HG03354 (cell line): ENCODE results near the gene ABCC6.

Experiments
- ATAC-seq: cut with Tn5 transposase; IDR thresholded peaks from one replicate; pipeline ENCODE4 v1.9.1; 2021; ENCODE audit warnings: mild to moderate bottlenecking; ENCODE audit not compliant: unreplicated experiment, poor library complexity, severe bottlenecking

ABCC6 gene

DNA sequence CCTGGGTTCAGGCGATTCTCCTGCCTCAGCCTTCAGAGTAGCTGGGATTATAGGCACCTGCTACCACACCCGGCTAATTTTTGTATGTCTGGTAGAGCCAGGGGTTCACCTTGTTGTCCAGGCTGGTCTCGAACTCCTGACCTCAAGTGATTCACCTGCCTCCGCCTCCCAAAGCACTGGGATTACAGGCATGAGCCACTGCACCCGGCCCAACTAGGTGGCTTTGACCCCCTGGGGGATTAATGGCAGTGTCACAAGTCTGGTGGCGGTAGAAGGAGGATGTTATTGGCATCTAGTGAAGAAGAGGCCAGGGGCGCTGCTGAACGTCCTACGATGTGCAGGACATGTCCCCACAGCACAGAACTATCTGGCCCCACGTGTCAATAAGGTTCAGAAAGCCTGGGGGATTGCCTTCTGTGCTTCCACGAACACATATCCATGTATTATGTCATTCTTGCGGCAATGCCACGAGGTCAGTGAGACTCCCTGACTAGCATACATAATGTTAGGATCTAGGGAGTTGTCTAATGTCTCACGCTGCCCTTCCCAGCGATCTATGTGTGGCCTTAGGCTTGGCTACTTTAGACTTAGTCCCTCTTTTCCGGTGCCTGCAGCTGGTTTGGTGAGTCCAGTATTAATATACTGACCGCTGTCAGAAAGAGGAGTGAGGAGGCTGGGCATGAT, 75.8 kb downstream of the ABCC6 start:
- ATAC-seq: no peak

DNA sequence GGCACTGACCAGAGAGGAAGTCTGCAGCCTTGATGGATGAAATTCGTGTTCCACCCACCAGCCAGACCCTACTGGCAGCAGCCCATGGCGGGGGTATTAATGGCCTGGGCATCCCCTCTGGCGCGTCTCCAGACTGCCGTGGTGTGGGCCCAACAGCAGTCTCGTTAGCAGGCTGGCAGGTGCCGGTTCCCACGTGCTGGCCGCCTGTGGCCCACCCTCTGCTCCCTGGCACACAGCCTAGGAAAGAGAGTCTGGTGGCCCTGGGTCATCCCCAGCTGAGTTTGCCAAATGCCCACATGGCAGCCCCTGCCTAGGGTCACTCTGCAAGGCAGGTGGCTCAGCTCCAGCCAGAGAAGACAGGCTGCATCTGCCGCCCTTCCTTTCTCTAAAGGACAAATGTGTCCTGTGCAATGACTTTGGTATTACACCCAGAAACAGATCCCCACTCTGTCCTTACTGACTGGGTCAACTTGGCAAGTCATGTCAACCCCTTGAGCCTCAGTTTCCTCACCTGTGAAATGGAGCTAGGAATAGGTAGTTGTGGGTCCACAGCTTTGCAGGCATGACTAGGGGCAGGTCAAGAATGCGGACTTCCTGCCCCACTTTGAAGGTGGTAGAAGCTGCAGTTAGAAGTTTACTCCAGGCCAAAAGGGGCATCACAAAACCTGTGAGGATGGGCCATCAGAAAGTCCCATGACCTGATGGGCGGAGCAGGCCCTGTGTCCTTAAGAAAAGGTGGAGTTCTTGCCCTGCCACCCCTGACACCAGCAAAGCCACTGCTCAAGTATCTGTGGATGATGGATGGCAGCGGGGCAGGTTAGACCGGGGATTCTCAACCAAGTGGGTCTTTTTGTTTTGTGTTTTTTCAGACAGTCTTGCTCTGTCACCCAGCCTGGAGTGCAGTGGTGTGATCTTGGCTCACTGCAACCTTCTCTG, 76.6 kb downstream of the ABCC6 start:
- no peak for ATAC-seq

DNA sequence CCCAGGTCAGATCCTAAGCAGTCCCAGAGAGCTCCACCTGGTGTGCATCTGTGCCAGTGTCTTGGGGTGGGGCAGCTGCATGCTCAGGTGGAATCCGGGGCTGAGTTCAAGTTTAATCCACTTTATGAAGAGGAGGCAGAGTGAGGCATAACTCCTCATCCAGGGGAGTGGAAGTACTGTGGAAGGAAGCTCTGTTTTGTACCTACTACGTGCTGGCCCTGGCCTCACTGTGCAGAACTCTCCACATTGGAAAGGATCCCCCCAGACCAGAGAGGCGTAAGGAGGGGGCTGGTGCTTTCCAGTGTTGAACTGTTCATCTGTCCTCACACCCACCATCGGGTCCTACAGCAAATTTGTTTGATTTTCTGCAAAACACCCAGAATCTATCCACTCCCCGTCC, 78.0 kb downstream of the ABCC6 start:
- no peak for ATAC-seq

DNA sequence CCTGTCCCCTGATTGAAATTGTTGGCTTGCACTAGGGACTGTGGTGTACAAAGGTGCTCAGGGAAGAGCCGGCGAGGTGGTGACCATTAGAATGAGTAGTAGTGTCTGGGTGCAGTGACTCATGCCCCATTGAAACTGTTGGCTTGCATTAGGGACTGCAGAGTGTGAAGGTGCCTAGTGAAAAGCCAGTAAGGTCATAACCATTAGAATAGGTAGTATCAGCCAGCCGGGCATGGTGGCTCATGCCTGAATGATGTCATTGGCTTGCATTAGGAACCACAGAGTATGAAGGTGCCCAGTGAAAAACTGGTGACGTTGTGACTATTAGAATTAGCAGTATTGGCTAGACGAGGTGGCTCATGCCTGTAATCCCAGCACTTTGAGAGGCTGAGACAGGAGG, 78.9 kb downstream of the ABCC6 start:
- no peak for ATAC-seq

DNA sequence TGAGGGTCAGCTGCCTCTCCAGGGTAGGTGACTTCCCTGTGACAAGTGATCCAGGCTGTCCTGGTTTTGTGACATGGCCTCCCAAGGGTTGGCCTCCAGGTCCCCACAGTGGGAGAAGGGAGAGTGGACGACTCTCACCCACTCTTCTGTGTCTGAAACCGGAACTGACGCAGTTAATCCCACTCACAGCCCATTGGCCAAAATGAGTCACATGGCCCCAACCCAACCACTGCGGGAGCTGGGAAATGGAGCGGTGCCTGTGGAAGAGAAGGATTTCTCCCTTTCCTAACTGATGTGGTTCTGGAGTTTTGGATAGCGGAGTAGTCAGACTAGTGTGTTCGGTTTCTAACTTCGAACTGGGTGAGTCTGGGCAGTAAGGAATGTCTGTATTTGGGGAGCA, 79.4 kb downstream of the ABCC6 start:
- ATAC-seq: no peak

DNA sequence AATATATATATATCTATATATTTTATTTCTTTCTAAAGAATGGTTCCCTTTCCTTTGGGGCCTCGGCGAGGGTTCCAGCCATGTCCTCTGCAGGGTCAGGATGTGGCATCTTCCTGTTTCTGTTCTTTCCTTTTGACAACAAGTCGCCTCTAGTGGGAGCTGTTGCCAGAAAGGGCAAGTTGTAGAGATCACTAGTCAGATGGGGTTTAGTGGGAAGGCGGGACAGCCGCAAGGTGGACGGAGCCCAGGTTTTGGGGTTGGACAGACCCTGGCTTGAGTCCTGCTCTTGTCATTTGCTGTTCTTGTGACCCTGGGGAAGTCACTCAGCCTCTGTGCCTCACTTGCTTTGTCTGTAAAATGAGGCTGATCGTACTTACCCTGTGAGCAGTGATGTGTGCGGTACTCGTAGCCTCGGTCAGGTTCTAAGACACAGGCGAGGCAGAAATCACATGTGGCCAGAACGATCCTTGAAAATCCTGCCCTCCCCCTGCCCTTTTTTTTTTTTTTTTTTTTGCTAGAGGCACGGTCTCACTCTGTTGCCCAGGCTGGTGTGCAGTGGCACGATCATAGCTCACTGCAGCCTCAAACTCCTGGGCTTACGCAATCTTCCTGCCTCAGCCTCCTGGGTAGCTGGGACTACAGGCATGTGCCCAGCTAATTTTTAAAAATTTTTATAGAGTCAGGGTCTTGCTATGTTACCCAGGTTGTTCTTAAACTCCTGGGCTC, 80.1 kb downstream of the ABCC6 start:
- no peak for ATAC-seq

DNA sequence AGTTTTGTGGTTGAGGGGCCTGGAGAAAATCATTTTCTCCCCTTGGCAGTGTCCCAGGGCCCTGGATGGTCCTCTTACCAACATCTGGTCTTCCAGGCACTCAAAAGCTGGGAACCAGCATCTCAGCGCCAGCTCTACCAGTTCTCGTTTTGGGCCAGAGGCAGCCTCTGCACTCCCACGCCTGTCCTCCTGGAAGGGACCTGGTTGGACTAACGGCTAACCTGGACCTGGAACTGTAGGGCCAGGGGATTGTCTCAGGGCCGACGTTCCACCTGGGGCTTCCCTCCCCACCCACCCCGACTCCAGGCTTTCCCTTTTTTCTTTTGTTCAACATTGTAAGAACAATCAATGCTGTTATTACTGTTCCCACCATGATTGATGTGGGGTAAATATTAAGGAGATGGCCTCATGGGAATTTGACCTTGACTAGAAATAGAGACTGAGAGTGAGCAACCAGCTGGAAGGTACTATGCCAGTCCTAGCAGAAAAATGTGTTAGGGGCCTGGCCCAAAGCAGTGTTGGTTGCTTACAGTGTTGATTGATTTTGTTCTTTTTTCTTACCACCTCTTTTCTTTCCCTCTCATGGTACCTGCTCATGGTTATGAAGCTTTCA, 81.4 kb downstream of the ABCC6 start:
- ATAC-seq: no peak

DNA sequence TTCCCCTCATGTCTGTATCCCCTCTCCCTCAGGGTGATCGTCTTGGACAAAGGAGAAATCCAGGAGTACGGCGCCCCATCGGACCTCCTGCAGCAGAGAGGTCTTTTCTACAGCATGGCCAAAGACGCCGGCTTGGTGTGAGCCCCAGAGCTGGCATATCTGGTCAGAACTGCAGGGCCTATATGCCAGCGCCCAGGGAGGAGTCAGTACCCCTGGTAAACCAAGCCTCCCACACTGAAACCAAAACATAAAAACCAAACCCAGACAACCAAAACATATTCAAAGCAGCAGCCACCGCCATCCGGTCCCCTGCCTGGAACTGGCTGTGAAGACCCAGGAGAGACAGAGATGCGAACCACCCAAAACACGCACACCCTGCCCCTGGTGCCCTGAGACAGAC, 82.2 kb downstream of the ABCC6 start:
- ATAC-seq: no peak

DNA sequence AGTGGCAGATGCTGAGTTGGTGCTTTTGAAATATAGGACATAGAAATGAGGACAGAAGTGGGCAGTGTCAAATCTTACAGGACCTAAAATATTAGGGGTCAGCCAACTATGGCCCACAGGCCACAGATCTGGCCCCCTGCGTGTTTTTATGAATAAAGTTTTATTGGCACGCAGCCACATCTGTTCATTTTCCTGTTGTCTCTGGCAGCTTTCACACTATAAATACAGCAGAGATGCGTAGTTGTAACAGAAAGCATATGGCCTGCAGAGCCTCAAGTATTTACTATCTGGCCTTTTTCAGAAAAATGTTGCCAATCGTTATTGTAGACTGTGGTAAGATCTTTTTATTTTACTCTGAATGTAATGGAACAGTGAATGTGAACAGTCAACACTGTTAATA, 82.8 kb downstream of the ABCC6 start:
- ATAC-seq: no peak

DNA sequence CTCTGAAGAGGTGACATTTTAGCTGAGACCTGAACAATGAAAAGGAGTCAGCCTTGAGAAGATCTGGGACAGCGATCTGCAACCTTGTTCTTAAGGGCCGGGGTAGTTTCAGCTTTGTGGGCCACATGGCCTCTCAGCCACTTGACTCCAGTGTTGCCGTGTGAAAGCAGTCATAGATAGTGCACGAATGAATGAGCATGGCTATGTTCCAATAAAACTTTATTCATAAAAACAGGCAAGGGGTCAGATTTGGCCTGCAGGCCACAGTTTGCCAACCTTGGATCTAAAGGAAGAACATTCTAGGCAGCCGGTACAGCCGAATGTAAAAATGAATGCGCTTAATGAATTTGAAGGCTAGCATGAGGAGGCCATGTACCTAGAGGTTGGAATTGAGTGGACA, 83.5 kb downstream of the ABCC6 start:
- no peak for ATAC-seq

DNA sequence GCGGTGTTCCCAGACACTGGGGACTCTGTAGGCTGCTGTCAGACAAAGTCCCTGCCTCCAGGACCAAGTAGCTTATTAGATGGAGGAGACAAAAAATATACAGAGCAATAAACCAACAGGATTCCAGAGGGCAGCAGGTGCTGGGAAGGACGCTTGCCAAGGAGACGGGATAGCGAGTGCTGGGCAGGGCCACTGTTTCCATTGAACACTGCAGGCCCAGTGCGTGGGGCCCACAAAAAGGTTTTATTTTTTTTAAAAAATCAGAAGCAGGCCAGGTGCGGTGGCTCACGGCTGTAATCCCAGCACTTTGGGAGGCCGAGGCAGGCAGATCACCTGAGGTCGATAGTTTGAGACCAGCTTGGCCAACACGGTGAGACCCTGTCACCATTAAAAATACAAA, 84.2 kb downstream of the ABCC6 start:
- ATAC-seq: no peak

DNA sequence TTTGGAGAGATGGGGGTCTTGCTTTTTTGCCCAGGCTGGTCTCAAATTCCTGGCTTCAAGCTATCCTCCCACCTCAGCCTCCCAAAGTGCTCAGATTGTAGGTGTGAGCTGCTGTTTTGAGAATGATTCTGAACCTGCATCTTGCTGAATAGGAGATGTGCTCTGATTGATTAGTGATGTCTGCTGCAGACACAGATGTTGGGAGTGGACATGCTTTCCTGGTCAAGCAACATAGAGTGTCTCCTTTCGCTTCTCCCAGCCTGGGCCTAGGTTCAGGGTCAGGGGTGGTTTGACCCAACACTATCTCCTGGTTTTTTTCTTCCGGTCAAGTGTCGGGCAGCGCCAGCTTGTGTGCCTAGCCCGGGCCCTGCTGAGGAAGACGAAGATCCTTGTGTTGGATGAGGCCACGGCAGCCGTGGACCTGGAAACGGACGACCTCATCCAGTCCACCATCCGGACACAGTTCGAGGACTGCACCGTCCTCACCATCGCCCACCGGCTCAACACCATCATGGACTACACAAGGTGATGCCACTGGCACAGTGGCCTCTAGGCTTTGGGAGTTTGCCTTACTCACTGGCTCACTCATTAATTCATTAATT, 85.2 kb downstream of the ABCC6 start:
- no peak for ATAC-seq

DNA sequence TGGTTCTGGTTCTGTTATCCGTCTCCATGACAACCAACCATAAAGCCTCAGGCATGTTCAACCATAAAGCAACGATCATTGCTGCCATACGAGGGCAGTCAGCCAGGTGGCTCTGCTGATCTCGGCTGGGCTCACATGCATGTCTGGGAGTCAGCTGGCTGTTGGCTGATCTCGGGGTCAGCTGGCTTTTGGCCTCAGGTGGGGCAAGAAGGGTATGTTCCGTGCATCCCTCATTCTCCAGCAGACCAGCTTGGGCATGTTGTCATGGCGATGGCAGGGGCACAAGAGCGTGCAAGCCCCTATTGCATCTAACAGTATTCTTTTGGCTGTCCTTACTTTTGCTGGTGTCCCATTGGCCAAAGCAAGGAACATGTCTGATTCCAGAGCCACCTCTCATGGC, 86.2 kb downstream of the ABCC6 start:
- ATAC-seq: no peak

DNA sequence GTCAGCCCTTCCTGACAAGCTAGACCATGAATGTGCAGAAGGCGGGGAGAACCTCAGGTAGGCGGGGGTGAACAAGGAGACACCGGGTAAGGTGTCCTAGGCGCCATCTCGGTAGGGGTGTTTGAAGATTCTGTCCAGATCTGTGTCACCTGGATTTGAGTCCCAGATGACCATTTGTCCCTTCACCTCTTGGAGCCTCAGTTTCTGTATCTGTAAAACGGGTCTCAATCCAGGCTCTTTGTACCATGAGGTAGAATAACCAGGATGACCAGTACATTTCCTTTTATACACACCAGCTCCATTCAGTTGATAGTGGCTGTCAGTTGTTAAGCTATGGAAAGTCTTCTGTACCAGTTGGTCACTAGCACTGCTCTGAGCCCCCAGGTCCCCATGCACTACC, 86.7 kb downstream of the ABCC6 start:
- no peak for ATAC-seq

DNA sequence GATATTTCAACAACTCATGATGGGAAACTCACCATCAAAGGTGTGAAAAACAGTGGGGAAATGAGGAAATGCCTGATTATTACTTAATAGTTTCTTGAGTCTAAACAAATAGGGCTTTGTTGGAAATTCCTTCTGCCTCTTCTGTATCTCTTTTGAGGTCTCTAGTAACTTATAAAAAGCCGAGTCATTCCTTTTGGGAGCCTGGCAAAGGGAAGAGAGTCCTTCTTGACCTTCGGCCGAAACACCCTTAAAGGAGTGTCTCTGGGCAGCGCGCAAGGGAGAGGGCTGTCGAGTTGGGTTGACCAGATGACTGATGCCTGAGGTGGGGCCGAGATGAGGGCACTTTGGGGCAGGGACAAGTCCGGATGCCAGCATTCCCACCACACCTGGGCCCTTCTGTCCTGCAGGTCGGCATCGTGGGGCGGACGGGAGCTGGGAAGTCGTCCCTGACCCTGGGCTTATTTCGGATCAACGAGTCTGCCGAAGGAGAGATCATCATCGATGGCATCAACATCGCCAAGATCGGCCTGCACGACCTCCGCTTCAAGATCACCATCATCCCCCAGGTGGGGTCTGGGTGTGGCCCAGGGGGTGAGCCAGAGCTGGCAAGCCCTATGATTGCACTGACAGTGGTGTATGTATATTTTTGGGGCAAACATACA, 89.2 kb downstream of the ABCC6 start:
- ATAC-seq: no peak

DNA sequence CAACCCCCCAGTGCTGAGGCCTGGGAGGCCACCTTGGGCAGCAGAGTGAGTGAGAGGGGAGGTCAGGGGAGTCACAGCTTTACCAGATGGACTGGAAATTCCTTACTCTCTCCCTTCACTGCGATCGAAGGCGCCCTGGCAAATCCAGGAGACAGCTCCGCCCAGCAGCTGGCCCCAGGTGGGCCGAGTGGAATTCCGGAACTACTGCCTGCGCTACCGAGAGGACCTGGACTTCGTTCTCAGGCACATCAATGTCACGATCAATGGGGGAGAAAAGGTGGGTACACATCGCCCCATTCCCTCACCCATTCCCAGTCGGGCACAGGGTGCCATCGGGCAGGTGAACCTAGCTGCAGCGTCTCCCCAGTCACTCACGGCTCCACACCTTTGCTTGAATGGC, 91.6 kb downstream of the ABCC6 start:
- ATAC-seq: no peak

DNA sequence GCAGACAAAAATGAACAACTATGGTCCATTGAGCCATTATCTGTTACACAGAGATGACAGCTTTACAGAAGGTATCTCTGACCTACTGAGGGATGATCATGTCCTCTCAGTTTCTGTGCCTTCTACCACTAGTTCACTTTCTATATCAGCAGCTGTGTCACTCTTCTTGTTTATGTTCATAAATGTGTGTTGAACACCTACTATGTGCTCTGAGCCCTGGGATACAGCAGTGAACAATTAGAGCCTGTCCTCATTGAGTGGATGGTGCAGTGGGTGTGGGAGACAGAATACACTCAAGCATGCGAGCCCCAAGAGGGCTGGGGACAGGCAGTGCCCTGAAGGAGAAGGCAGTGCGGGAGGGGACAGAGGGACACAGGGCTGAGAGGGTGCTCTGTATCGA, 92.1 kb downstream of the ABCC6 start:
- no peak for ATAC-seq

DNA sequence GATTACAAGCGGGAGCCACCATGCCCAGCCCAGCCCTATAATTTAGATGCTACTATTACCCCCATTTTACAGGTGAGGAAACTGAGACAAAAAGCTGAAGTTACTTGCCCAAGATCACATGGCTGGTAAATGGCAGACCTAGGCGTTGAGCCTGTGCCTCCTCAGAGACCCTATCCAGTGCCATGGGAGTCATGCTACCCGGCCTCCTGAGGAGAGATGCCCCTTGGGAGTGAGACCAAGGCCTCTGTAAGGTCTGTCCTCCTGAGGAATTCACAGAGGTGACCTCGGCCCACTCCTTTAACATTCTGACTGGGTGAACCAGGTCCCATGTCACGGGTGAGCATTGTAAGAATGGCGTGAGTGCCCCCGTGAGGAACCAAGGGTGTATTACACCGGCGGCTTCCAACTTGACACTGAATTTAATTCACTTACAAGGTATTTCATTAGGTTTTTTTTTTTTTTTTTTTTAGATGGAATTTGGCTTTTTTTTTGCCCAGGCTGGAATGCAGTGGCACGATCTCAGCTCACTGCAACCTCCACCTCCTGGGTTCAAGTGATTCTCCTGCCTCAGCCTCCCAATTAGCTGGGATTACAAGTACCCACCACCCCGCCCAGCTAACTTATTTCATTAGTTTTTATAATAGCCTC, 95.7 kb downstream of the ABCC6 start:
- ATAC-seq: no peak

DNA sequence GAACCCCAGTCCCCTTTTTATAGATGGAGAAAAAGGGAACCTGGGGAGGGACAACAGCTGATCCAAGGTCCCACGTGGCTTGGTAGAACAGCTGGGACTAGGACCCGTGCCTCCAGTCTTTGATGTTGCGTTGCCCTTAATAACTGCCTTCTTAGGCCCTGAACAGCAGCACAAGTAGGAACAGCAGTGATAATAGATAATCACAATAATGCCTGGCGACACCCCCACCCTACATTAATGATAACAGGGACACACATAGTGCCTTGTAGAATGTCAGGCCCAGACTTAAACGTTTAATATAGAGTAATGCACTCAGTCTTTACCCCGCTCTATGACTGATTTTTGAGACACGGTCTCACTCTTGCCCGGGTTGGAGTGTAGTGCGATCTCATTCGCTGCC, 96.4 kb downstream of the ABCC6 start:
- no peak for ATAC-seq
